Hindlimb muscle (tissue), 1 donor: Measurements from ENCODE around the gene DYNLL2. TPM values are rescaled to one million over a fixed set of nuclear protein-coding genes. Genes with fewer than 3 reads are reported as not detected.
A peak's percentile ranks its signal among the peaks of the same experiment; 100 is the strongest.
"Not testable (repeated sequence)": the region's sequence is repeated elsewhere in the genome, so short reads cannot be mapped to it uniquely, and the experiment has no call there.

Experiments
- DNase-seq: peaks from one replicate; pipeline ENCODE4 v3.0.0-alpha.2; 2013
- polyA plus RNA-seq: library from polyadenylated mRNA; unstranded; fragments of 120-200 nt; gene quantifications from one replicate; pipeline ENCODE4 v1.2.1, GENCODE V29; 2013; ENCODE audit not compliant: insufficient read length

The DYNLL2 gene
- 42.2 TPM for polyA plus RNA-seq

GRCh38 chr17:58082870-58083490 is at the start of gene DYNLL2:
Gene DYNLL2, plus strand, starts transcription at chr17:58083419. Its CDS starts 3,672 bp downstream, at chr17:58087091.
- peak; percentile 89 for DNase-seq

GRCh38 chr17:58039975-58040374 is 43.2 kb upstream of the DYNLL2 start:
- DNase-seq, result no peak

GRCh38 chr17:58040386-58040785 is 42.8 kb upstream of the DYNLL2 start:
- DNase-seq, result no peak

- DNase-seq, result no peak
These were observed 42.1 kb upstream of the DYNLL2 start for GRCh38 chr17:58041161-58041560.

- DNase-seq, result no peak
These were observed 39.7 kb upstream of the DYNLL2 start for GRCh38 chr17:58043221-58044181.

- not testable (repeated sequence) for DNase-seq
These were observed 39.0 kb upstream of the DYNLL2 start for GRCh38 chr17:58044256-58044655.

- DNase-seq, result no peak
These were observed 36.8 kb upstream of the DYNLL2 start for GRCh38 chr17:58046239-58047094.

- no peak for DNase-seq
These were observed 35.7 kb upstream of the DYNLL2 start for GRCh38 chr17:58047376-58048150.

- DNase-seq, result no peak
These were observed 33.7 kb upstream of the DYNLL2 start for GRCh38 chr17:58049533-58049932.

GRCh38 chr17:58050966-58051365 is 32.3 kb upstream of the DYNLL2 start:
- no peak for DNase-seq

GRCh38 chr17:58051468-58051867 is 31.8 kb upstream of the DYNLL2 start:
- DNase-seq, result no peak

- DNase-seq, result no peak
These were observed 30.8 kb upstream of the DYNLL2 start for GRCh38 chr17:58052407-58052806.

GRCh38 chr17:58052945-58053715 is 30.1 kb upstream of the DYNLL2 start:
- no peak for DNase-seq

GRCh38 chr17:58054641-58055040 is 28.6 kb upstream of the DYNLL2 start:
- no peak for DNase-seq

GRCh38 chr17:58056476-58056875 is 26.7 kb upstream of the DYNLL2 start:
- no peak for DNase-seq

- DNase-seq, result peak; percentile 15
These were observed 24.1 kb upstream of the DYNLL2 start for GRCh38 chr17:58059141-58059540.

GRCh38 chr17:58060596-58061191 is 22.5 kb upstream of the DYNLL2 start:
- DNase-seq, result peak; percentile 21

- no peak for DNase-seq
These were observed 21.5 kb upstream of the DYNLL2 start for GRCh38 chr17:58061672-58062071.

GRCh38 chr17:58065238-58065637 is 18.0 kb upstream of the DYNLL2 start:
- no peak for DNase-seq

- no peak for DNase-seq
These were observed 16.8 kb upstream of the DYNLL2 start for GRCh38 chr17:58066401-58066800.

- DNase-seq, result no peak
These were observed 10.4 kb upstream of the DYNLL2 start for GRCh38 chr17:58072862-58073261.
